HepG2 (cell line): ENCODE measurements around the gene PPP4C. TPM values are rescaled to one million over a fixed set of nuclear protein-coding genes. Genes with fewer than 3 reads are reported as not detected.
A peak's percentile ranks its signal among the peaks of the same experiment; 100 is the strongest.

Experiments
- AKAP8 ChIP-seq: sonication (generic); formaldehyde crosslinking; IDR thresholded peaks from 2 replicates; pipeline ENCODE4 v1.5.1; 2020; ENCODE audit warnings: mild to moderate bottlenecking, missing genetic modification reagents
- ERF ChIP-seq: IDR thresholded peaks from 2 replicates; pipeline ENCODE4 v1.6.1; 2018; ENCODE audit warnings: missing biosample characterization, missing genetic modification reagents
- HOXD1 ChIP-seq: sonication (generic); formaldehyde crosslinking; IDR thresholded peaks from 2 replicates; pipeline ENCODE4 v1.5.0; 2020; ENCODE audit warnings: missing genetic modification reagents
- KDM2A ChIP-seq: sonication (generic); formaldehyde crosslinking; IDR thresholded peaks from 2 replicates; pipeline ENCODE4 v1.4.0; 2020; ENCODE audit warnings: low read depth, missing genetic modification reagents, borderline replicate concordance
- MATR3 ChIP-seq: sonication (generic); formaldehyde crosslinking; IDR thresholded peaks from 2 replicates; pipeline ENCODE4 v1.4.0; 2020; ENCODE audit warnings: missing genetic modification reagents
- NCOA5 ChIP-seq: sonication (generic); formaldehyde crosslinking; IDR thresholded peaks from 2 replicates; pipeline ENCODE4 v1.4.0; 2020; ENCODE audit warnings: missing genetic modification reagents
- POLR2AphosphoS5 ChIP-seq: IDR thresholded peaks from 2 replicates; pipeline ENCODE4 v1.6.1; 2012; ENCODE audit warnings: low read depth, low read length
- RBM22 ChIP-seq: fragments of 200-400 bp; formaldehyde crosslinking; optimal IDR thresholded peaks from 2 replicates; pipeline ENCODE3; 2017; ENCODE audit warnings: mild to moderate bottlenecking, low read length, moderate library complexity
- RELA ChIP-seq: sonication (generic); formaldehyde crosslinking; IDR thresholded peaks from 2 replicates; pipeline ENCODE4 v1.4.0; 2020; ENCODE audit warnings: missing genetic modification reagents
- SRY ChIP-seq: sonication (generic); formaldehyde crosslinking; IDR thresholded peaks from 2 replicates; pipeline ENCODE4 v1.8.0; 2022; ENCODE audit warnings: mild to moderate bottlenecking, missing genetic modification reagents
- TBX2 ChIP-seq: sonication (generic); formaldehyde crosslinking; IDR thresholded peaks from 2 replicates; pipeline ENCODE4 v1.5.0; 2020; ENCODE audit warnings: missing genetic modification reagents, mild to moderate bottlenecking, borderline replicate concordance
- ZNF160 ChIP-seq: sonication (generic); formaldehyde crosslinking; IDR thresholded peaks from 2 replicates; pipeline ENCODE4 v1.8.0; 2022; ENCODE audit warnings: mild to moderate bottlenecking, inconsistent platforms, missing genetic modification reagents
- ZNF296 ChIP-seq: sonication (generic); formaldehyde crosslinking; conservative IDR thresholded peaks from 2 replicates; pipeline ENCODE4 v1.5.0; 2020; ENCODE audit warnings: mild to moderate bottlenecking, missing genetic modification reagents
- ZNF383 ChIP-seq: sonication (generic); formaldehyde crosslinking; IDR thresholded peaks from 2 replicates; pipeline ENCODE4 v1.4.0; 2020; ENCODE audit warnings: missing genetic modification reagents, mild to moderate bottlenecking, borderline replicate concordance
- ZNF615 ChIP-seq: sonication (generic); formaldehyde crosslinking; IDR thresholded peaks from 2 replicates; pipeline ENCODE4 v1.5.0; 2020; ENCODE audit warnings: mild to moderate bottlenecking, missing genetic modification reagents, borderline replicate concordance
- ZNF687 ChIP-seq: sonication (generic); formaldehyde crosslinking; IDR thresholded peaks from 2 replicates; pipeline ENCODE4 v1.5.1; 2020; ENCODE audit warnings: mild to moderate bottlenecking, missing genetic modification reagents, moderate library complexity
- ZNF720 ChIP-seq: sonication (generic); formaldehyde crosslinking; IDR thresholded peaks from 2 replicates; pipeline ENCODE4 v1.4.0; 2020; ENCODE audit warnings: missing genetic modification reagents
- polyA plus RNA-seq, 8 experiments: library from polyadenylated mRNA; depleted of rRNA in 3 of 8; stranded (reverse) in 7 of 8; unstranded in 1 of 8; fragments of >200 nt; fragmentation: Illumina TruSeq in 4 of 8; extraction: Trizol in 4 of 8; gene quantifications; 2 replicates each; pipeline versions ENCODE4 v1.2.1 to v1.2.3, GENCODE V29; 2011 to 2016; ENCODE audit warnings: low read depth in 4 of 8, missing spikeins in 1 of 8, mixed read lengths in 1 of 8; ENCODE audit not compliant: insufficient read depth in 1 of 8
- total RNA-seq, 5 experiments: library from RNA; depleted of rRNA; stranded (reverse); fragments of >200 nt; fragmentation: Illumina TruSeq; extraction: Trizol; gene quantifications; 2 replicates each; pipeline ENCODE4 v1.2.3, GENCODE V29; 2016; ENCODE audit warnings: low read depth in 1 of 5
- TF ChIP-seq, protein P1 (sequence below): sonication (generic); formaldehyde crosslinking; IDR thresholded peaks from 2 replicates; pipeline ENCODE4 v1.9.0; 2022; ENCODE audit warnings: missing genetic modification reagents, mild to moderate bottlenecking, borderline replicate concordance
- TF ChIP-seq, protein P2 (sequence below): sonication (generic); IDR thresholded peaks from 2 replicates; pipeline ENCODE4 v1.6.1; 2016; ENCODE audit warnings: low read depth, borderline replicate concordance
- TF ChIP-seq, protein P3 (sequence below): sonication (generic); formaldehyde crosslinking; IDR thresholded peaks from 2 replicates; pipeline ENCODE4 v1.8.1; 2023; ENCODE audit warnings: mild to moderate bottlenecking, missing genetic modification reagents
- TF ChIP-seq, protein P4 (sequence below): IDR thresholded peaks from 2 replicates; pipeline ENCODE4 v1.6.1; 2018; ENCODE audit warnings: missing genetic modification reagents

Gene PPP4C
- total and polyA plus RNA-seq, 2 of the 13 experiments (the other 11 are each of a cell fraction or from before 2014, with no cell fraction given) = 176 to 220 TPM

- TF ChIP-seq KDM2A = no peak
- TF ChIP-seq, protein P1, sequence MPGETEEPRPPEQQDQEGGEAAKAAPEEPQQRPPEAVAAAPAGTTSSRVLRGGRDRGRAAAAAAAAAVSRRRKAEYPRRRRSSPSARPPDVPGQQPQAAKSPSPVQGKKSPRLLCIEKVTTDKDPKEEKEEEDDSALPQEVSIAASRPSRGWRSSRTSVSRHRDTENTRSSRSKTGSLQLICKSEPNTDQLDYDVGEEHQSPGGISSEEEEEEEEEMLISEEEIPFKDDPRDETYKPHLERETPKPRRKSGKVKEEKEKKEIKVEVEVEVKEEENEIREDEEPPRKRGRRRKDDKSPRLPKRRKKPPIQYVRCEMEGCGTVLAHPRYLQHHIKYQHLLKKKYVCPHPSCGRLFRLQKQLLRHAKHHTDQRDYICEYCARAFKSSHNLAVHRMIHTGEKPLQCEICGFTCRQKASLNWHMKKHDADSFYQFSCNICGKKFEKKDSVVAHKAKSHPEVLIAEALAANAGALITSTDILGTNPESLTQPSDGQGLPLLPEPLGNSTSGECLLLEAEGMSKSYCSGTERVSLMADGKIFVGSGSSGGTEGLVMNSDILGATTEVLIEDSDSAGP (CRISPR knock-in tag) = no peak
- no peak for TF ChIP-seq NCOA5 (CRISPR knock-in tag)
- TF ChIP-seq, protein P2, sequence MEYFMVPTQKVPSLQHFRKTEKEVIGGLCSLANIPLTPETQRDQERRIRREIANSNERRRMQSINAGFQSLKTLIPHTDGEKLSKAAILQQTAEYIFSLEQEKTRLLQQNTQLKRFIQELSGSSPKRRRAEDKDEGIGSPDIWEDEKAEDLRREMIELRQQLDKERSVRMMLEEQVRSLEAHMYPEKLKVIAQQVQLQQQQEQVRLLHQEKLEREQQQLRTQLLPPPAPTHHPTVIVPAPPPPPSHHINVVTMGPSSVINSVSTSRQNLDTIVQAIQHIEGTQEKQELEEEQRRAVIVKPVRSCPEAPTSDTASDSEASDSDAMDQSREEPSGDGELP = peak; percentile 37; the same call in 1 of the 2 replicates
- no peak for TF ChIP-seq ERF (CRISPR knock-in tag)
- peak; percentile 26; the same call in 1 of the 2 replicates for TF ChIP-seq AKAP8 (CRISPR knock-in tag)
- no peak for TF ChIP-seq ZNF615 (CRISPR knock-in tag)
- peak; percentile 13 for TF ChIP-seq POLR2AphosphoS5
- TF ChIP-seq TBX2 (CRISPR knock-in tag) = 0 out of 2 replicates have a peak, but pooled peaks have one; percentile 46
- TF ChIP-seq ZNF720 = 0 out of 2 replicates have a peak, but pooled peaks have one; percentile 53
- peak; percentile 23; the same call in 1 of the 2 replicates for TF ChIP-seq SRY (CRISPR knock-in tag)
- TF ChIP-seq RELA = no peak
- TF ChIP-seq ZNF296 (CRISPR knock-in tag) = 0 out of 2 replicates have a peak, but pooled peaks have one; percentile 27
- TF ChIP-seq, protein P3, sequence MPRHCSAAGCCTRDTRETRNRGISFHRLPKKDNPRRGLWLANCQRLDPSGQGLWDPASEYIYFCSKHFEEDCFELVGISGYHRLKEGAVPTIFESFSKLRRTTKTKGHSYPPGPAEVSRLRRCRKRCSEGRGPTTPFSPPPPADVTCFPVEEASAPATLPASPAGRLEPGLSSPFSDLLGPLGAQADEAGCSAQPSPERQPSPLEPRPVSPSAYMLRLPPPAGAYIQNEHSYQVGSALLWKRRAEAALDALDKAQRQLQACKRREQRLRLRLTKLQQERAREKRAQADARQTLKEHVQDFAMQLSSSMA (CRISPR knock-in tag) = peak; percentile 59; the same call in 1 of the 2 replicates
- TF ChIP-seq ZNF687 (CRISPR knock-in tag) = peak; percentile 60
- peak; percentile 19 for TF ChIP-seq RBM22
- no peak for TF ChIP-seq ZNF383 (CRISPR knock-in tag)
- 0 out of 2 replicates have a peak, but pooled peaks have one; percentile 13 for TF ChIP-seq ZNF160 (CRISPR knock-in tag)
- TF ChIP-seq, protein P4, sequence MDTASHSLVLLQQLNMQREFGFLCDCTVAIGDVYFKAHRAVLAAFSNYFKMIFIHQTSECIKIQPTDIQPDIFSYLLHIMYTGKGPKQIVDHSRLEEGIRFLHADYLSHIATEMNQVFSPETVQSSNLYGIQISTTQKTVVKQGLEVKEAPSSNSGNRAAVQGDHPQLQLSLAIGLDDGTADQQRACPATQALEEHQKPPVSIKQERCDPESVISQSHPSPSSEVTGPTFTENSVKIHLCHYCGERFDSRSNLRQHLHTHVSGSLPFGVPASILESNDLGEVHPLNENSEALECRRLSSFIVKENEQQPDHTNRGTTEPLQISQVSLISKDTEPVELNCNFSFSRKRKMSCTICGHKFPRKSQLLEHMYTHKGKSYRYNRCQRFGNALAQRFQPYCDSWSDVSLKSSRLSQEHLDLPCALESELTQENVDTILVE (CRISPR knock-in tag) = no peak
- 0 out of 2 replicates have a peak, but pooled peaks have one; percentile 24 for TF ChIP-seq HOXD1 (CRISPR knock-in tag)
- TF ChIP-seq MATR3 (CRISPR knock-in tag) = no peak
These were observed 8.8 kb upstream of the PPP4C start (continued) for GRCh38 chr16:30066761-30067583.
